HG03432 (cell line): ENCODE results near the gene LORICRIN.
A peak's percentile ranks its signal among the peaks of the same experiment; 100 is the strongest.

Experiments
- ATAC-seq: cut with Tn5 transposase; IDR thresholded peaks from one replicate; pipeline ENCODE4 v1.9.1; 2021; ENCODE audit warnings: mild to moderate bottlenecking, moderate library complexity; ENCODE audit not compliant: unreplicated experiment

LORICRIN gene

GRCh38 chr1:153248176-153248879 is 11.2 kb upstream of the LORICRIN start:
- ATAC-seq = no peak

- no peak for ATAC-seq
These were observed 9.3 kb upstream of the LORICRIN start for GRCh38 chr1:153250166-153250565.

DNA sequence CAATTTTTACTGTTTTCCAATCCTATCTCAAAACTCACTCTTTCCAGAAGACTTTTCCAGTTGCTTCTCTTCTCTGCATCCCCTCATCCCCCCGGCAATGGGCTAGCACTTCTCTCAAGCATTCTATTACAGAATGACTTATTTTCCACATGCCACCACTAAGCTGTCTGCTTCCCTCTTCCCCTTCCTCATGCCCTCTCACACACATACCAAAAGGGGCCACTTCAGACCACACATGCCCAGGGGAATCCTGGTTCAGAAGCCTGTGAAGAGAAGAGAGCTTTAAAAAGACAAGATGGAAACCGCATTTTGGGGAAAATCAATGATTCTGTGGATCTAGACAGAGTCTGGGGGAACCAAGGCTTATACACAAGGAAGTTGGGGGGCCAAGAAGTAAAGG is 8.4 kb upstream of the LORICRIN start:
- ATAC-seq = no peak

- ATAC-seq = no peak
These were observed 7.9 kb upstream of the LORICRIN start for GRCh38 chr1:153251562-153251961.

- ATAC-seq = no peak
These were observed 7.5 kb upstream of the LORICRIN start for GRCh38 chr1:153251988-153252387.

DNA sequence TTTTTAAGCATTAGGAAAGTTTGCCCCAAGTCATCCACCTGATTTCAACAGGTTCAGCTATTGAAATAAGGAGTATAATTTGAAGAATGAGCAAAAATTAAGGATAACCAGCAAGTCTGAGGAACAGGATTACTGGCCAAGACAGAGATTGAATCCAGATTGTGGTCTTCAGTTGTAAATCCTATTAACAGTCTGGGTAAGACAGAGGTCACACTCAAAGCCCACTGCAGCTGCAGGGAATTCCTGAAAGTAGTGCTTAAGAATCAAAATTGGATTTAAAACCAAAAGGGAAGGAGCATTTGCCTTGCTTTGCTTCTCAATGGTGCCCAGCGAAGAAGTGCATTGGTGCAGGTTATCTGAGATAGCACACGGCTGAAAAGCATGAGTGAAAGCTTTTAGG is 6.4 kb upstream of the LORICRIN start:
- ATAC-seq = no peak

GRCh38 chr1:153253693-153254092 is 5.8 kb upstream of the LORICRIN start:
- peak; percentile 77 for ATAC-seq

GRCh38 chr1:153260585-153261280 is 1.2 kb downstream of the LORICRIN start:
- no peak for ATAC-seq

GRCh38 chr1:153261281-153262069 is 2.0 kb downstream of the LORICRIN start:
- ATAC-seq = no peak

DNA sequence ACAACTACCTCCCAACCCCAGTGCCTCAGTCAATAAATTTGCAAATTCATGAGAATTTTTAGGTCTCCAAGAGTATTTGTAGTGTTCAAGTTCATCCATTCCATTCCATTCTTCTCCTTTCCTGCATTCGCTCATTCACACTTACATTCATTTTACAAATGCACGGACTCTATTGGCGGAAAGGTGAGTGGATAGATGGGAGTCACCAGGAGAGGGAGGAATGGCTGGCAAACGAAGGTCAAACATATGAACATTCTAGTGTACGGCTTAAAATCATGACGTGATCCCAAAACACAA is 2.5 kb downstream of the LORICRIN start:
- ATAC-seq = no peak

- peak; percentile 39 for ATAC-seq
These were observed 3.1 kb downstream of the LORICRIN start for GRCh38 chr1:153262462-153263157.

DNA sequence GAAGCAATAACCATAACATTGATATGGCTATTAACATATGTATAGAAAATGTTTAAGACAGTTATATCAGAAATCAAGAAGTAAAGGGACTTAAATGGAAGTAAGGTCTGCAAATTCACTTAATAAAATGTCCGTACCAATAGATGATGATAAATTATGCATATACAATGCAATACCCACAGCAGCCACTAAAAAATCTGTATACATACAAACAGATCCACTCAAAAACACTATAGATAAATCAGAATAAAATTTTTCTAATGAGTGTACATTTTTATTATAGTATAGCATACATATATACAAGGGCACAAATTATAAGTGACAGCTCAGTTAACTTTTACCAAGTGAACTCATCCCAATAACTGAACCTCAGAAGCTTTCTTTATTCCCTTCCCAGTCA is 6.0 kb downstream of the LORICRIN start:
- no peak for ATAC-seq

- no peak for ATAC-seq
These were observed 12.2 kb downstream of the LORICRIN start for GRCh38 chr1:153271711-153272110.

DNA sequence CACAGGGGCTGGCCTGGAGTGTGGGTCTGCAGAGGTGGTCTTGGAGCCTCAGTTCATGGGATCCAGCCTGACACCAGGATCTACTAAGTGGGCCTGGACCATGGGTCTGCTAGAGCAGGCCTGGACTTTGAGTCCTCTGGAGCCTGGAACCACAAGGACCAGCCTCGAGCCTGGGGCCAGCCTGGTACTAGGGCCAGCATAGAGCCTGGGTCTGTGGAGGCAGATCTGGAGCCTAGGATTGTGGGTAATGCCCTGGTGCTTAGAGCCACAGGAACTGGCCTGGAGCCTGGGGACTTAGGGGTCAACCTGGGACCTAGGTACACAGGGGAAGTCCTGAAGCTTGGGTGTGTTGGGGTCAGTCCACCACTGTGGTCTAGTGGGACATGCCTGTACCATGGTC is 12.7 kb downstream of the LORICRIN start:
- no peak for ATAC-seq

DNA sequence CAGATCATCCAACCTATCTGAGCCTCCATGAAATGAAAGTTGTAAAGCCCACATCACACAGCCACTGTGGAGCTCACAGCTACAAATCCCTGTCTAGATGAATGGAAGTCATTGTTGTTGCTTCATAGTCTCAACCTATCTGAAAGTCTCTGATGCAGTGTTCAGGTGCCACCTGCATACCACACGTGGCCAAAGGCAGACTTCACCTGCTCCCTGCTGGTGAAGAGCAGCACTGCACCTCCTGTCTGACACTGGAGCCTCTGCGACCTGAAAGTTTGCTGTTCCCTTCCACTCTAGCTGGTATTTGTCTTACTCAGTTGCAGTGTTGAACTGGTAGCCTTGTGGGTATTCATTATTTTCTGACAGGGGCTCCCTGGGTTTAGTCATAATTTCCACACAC is 18.4 kb downstream of the LORICRIN start:
- peak; percentile 67 for ATAC-seq

GRCh38 chr1:153288634-153289275 is 29.3 kb downstream of the LORICRIN start:
- ATAC-seq = no peak

- ATAC-seq = peak; percentile 67
These were observed 32.0 kb downstream of the LORICRIN start for GRCh38 chr1:153291514-153291913.

- no peak for ATAC-seq
These were observed 32.7 kb downstream of the LORICRIN start for GRCh38 chr1:153292185-153292584.

- ATAC-seq = no peak
These were observed 33.4 kb downstream of the LORICRIN start for GRCh38 chr1:153292740-153293479.

GRCh38 chr1:153293480-153293775 is 33.9 kb downstream of the LORICRIN start:
- no peak for ATAC-seq
